Tibial nerve (tissue), 4 donors: ENCODE data around the gene KIF17. TPM values are rescaled to one million over a fixed set of nuclear protein-coding genes. Genes with fewer than 3 reads are reported as not detected.

Source experiments
- DNase-seq, 2 donors: peaks; one replicate each; pipeline ENCODE4 v3.0.0-alpha.2; 2019; ENCODE audit warnings: low spot score in 2 of 2
- H3K27ac ChIP-seq, 4 donors: fragments of 200-600 bp; sonication (generic) in 3 of 4; one replicate each; pipeline ENCODE4 v1.5.1; 2017 to 2019; ENCODE audit warnings: mild to moderate bottlenecking in 1 of 4
- H3K27me3 ChIP-seq, 2 donors: fragments of 200-600 bp; sonication (generic) in 1 of 2; one replicate each; pipeline versions ENCODE4 v1.5.1 to v1.6.0; 2017 to 2019
- H3K36me3 ChIP-seq, 3 donors: fragments of 200-600 bp; sonication (generic); one replicate each; pipeline ENCODE4 v1.5.1; 2018 to 2019
- H3K4me1 ChIP-seq, 4 donors: fragments of 200-600 bp; sonication (generic) in 3 of 4; one replicate each; pipeline ENCODE4 v1.5.1; 2017 to 2019
- H3K4me3 ChIP-seq, 4 donors: fragments of 200-600 bp; sonication (generic) in 3 of 4; one replicate each; pipeline ENCODE4 v1.5.1; 2017 to 2019; ENCODE audit warnings: mild to moderate bottlenecking in 1 of 4, moderate library complexity in 1 of 4
- H3K9me3 ChIP-seq, 4 donors: fragments of 200-600 bp; sonication (generic) in 3 of 4; one replicate each; pipeline ENCODE4 v1.5.1; 2017 to 2019
- EP300 ChIP-seq, 2 donors: sonication (generic); formaldehyde crosslinking; IDR thresholded peaks; one replicate each; pipeline ENCODE4 v1.6.1; 2017; ENCODE audit warnings: antibody characterized with exemption in 2 of 2, mild to moderate bottlenecking in 1 of 2
- POLR2A ChIP-seq, 2 donors: fragments of 450-650 bp; IDR thresholded peaks; one replicate each; pipeline ENCODE4 v1.6.1; 2017; ENCODE audit warnings: antibody characterized with exemption in 2 of 2, mild to moderate bottlenecking in 2 of 2, moderate library complexity in 2 of 2
- WGBS, 2 donors: methylation state at CpG; one replicate each; pipeline ENCODE4 v1.1.5; 2018; 5-methylcytosine and 5-hydroxymethylcytosine counted together
- total RNA-seq, 4 donors: library from RNA; depleted of rRNA; stranded (reverse); fragments of >200 nt; gene quantifications; one replicate each; pipeline ENCODE4 v1.1.0, GENCODE V29; 2016
- TF ChIP-seq, protein P1 (sequence below), 5 experiments: fragments of 200-600 bp in 3 of 5; fragments of 450-650 bp in 2 of 5; sonication (generic) in 3 of 5; IDR thresholded peaks; one replicate each; pipeline ENCODE4 v1.5.1; 2016 to 2019; ENCODE audit warnings: antibody characterized with exemption in 5 of 5, mild to moderate bottlenecking in 3 of 5, moderate library complexity in 2 of 5

KIF17 gene
- total RNA-seq, 4 donors from 2014 or later = 0.59 to 4.2 (median 3.3) TPM

GRCh38 chr1:20708891-20709290 lies 8.9 kb downstream of the KIF17 start:
- Histone ChIP-seq H3K27me3 (peaks cover 0 to 10% of the 10 kb centered on the region in 2 donors), H3K27ac (no peak overlapping the region), H3K36me3 (no peaks in the 10 kb centered on the region), H3K4me3 (no peak overlapping the region), H3K9me3 (no peaks in the 10 kb centered on the region), H3K4me1 (no peaks in the 10 kb centered on the region)
- WGBS, 2 donors = 79 to 80% methylated on average over 5 of the region's 5 CpGs
- DNase-seq = no peak
- no peak for TF ChIP-seq EP300 (IDR thresholded peaks at IDR 0.05)
- TF ChIP-seq POLR2A (IDR thresholded peaks at IDR 0.05) = no peak
- TF ChIP-seq, protein P1, sequence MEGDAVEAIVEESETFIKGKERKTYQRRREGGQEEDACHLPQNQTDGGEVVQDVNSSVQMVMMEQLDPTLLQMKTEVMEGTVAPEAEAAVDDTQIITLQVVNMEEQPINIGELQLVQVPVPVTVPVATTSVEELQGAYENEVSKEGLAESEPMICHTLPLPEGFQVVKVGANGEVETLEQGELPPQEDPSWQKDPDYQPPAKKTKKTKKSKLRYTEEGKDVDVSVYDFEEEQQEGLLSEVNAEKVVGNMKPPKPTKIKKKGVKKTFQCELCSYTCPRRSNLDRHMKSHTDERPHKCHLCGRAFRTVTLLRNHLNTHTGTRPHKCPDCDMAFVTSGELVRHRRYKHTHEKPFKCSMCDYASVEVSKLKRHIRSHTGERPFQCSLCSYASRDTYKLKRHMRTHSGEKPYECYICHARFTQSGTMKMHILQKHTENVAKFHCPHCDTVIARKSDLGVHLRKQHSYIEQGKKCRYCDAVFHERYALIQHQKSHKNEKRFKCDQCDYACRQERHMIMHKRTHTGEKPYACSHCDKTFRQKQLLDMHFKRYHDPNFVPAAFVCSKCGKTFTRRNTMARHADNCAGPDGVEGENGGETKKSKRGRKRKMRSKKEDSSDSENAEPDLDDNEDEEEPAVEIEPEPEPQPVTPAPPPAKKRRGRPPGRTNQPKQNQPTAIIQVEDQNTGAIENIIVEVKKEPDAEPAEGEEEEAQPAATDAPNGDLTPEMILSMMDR (IDR thresholded peaks at IDR 0.05) = no peak

GRCh38 chr1:20708057-20708456 lies 9.8 kb downstream of the KIF17 start:
- no peak overlapping the region for H3K27ac ChIP-seq
- no peaks in the 10 kb centered on the region for H3K9me3 ChIP-seq
- no peaks in the 10 kb centered on the region for H3K36me3 ChIP-seq
- no peak for TF ChIP-seq POLR2A (IDR thresholded peaks at IDR 0.05)
- TF ChIP-seq EP300 (IDR thresholded peaks at IDR 0.05) = no peak
- TF ChIP-seq, protein P1 (IDR thresholded peaks at IDR 0.05) = no peak
- no peak for DNase-seq
- H3K4me3 ChIP-seq = no peak overlapping the region
- H3K4me1 ChIP-seq = no peaks in the 10 kb centered on the region
- H3K27me3 ChIP-seq = peaks cover 0 to 2% of the 10 kb centered on the region in 2 donors
- 73 to 75% methylated on average over 6 of the region's 6 CpGs for WGBS, 2 donors

DNA sequence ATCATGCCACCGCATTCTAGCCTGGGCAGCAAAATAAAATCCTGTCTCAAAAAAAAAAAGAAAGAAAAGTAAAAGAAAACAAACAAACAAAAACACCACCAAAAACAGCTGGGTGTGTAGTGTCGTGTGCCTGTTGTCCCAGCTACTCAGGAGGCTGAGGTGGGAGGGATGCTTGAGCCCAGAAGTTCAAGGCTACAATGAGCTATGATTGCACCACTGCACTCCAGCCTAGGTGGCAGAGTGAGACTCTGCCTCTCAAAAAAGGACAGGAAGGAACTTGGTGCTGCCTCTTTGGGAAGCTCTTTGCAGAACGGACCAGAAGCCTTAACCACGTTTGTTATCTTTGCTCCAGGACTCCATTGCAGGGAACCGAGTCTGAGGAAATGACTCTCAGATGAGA lies 11.0 kb downstream of the KIF17 start:
- H3K4me3 ChIP-seq = no peak overlapping the region
- no peaks in the 10 kb centered on the region for H3K9me3 ChIP-seq
- DNase-seq = no peak
- 50 to 56% methylated on average over 5 of the region's 5 CpGs for WGBS, 2 donors
- no peaks in the 10 kb centered on the region for H3K27me3 ChIP-seq
- H3K27ac ChIP-seq = no peak overlapping the region
- TF ChIP-seq POLR2A (IDR thresholded peaks at IDR 0.05) (no peak), EP300 (IDR thresholded peaks at IDR 0.05) (no peak)
- TF ChIP-seq, protein P1 (IDR thresholded peaks at IDR 0.05) = no peak
- H3K36me3 ChIP-seq = no peaks in the 10 kb centered on the region
- no peaks in the 10 kb centered on the region for H3K4me1 ChIP-seq

DNA sequence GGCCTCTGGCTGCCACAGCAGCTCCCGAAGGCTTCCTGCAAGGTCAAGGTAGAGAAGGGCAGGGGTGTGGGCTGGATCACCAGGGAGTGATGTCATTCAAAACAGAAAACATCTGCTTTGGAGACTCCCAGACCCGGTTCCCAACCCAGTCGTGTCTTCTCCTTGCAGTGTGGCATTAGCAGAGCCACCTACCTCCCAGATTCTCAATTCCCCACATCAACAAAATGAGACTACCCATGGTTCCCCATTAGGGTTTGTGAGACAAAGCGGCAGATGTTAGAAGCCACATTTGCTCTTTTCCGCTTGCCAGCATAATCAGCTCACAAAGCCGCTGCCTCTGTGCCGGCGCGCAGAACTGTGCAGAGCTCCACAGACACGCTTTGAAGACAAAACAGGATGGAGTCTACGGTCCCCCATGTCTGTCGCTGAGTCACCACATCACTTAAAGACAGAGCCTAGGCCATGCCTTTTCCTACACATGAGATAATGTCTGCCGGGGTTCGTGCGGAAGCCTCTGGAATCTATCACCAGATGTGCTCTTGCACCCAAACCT lies 12.5 kb downstream of the KIF17 start:
- TF ChIP-seq, protein P1 (IDR thresholded peaks at IDR 0.05) = no peak
- 76 to 84% methylated on average over 15 of the region's 15 CpGs for WGBS, 2 donors
- Histone ChIP-seq H3K4me3 (no peak overlapping the region), H3K9me3 (no peaks in the 10 kb centered on the region), H3K27me3 (no peaks in the 10 kb centered on the region), H3K36me3 (no peaks in the 10 kb centered on the region), H3K27ac (no peak overlapping the region), H3K4me1 (no peaks in the 10 kb centered on the region)
- DNase-seq = no peak

DNA sequence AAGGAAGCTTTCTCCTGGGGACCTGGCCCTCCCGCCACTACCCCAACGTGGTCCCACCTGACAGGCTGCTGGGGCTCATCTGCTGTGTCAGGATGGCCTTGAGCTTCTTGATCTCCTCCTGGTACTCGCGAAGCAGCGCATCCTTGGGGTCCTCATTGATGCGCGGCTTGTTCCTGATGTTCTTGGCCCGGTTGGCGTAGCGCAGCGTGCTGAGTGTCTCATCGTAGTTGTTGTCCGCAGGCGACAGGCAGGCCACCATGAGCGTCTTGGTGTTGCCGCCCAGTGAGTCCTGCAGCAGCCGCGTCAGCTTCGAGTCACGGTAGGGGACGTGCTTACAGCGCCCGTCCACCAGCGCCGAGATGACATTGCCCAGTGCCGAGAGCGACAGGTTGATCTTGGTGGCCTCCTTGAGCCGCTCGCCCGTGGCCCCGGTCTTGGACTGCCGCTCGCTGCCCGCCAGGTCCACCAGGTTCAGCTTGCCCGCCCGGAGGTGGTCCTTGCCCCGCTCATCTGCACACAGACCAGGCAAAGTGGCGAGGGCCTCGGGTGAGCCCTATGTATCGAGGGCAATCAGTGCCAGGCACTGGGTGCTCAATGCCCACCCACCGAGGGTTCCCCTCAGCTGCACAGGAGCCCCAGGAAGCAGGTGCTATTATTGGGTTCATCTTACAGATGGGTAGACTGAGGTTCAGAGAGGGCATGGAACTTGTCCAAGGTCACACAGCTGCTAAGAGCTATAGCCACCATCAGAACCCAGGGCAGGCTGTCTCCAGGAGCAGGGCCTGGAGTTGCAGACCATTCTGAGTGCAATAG lies 13.2 kb downstream of the KIF17 start:
- Histone ChIP-seq H3K4me1 (no peaks in the 10 kb centered on the region), H3K27ac (no peak overlapping the region), H3K27me3 (no peaks in the 10 kb centered on the region), H3K4me3 (no peak overlapping the region), H3K36me3 (no peaks in the 10 kb centered on the region), H3K9me3 (no peaks in the 10 kb centered on the region)
- no peak for DNase-seq
- TF ChIP-seq EP300 (IDR thresholded peaks at IDR 0.05) = no peak
- no peak for TF ChIP-seq POLR2A (IDR thresholded peaks at IDR 0.05)
- TF ChIP-seq, protein P1 (IDR thresholded peaks at IDR 0.05) = no peak
- 96 to 99% methylated on average over 28 to 34 of the region's 41 CpGs for WGBS, 2 donors
